ENCODE measurements around the gene IGF2BP2.
A peak's percentile ranks its signal among the peaks of the same experiment; 100 is the strongest.
"Not testable (repeated sequence)": the region's sequence is repeated elsewhere in the genome, so short reads cannot be mapped to it uniquely, and the experiment has no call there.

IGF2BP2 gene

DNA sequence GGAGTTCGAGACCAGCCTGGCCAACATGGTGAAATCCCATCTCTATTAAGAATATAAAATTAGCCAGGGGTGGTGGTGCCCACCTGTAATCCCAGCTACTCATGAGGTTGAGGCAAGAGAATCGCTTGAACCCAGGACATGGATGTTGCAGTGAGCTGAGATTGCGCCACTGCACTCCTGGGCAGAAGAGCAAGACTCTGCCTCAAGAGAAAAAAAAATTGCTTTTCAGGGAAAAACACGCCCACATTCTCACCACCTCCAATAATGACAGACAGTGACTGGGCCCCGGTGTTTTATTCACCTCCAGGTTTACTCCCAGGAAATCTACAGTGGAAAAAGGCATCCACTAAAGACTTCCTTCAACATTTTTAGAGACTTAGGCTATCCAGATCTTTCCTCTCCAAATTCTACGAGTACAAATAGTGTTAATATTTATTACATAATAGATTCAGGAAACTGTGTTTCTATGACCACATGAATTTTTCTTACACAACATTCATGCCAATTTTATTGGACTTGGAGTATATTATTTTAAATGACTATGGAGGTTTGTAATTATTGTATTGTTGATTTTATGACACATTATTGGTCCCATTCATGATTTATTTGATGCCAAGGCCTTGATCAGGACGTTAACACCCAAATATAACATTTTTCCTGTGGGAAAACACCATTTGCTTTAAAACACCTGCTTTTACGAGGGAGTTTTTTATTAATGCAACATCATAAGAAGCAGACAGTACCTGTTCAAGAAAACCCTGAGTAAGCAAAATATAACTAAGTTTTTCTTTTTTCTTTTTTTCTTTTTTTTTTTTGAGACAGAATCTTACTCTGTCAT, 26.6 kb downstream of the IGF2BP2 start:
- DNase-seq (ENCODE audit: low spot score) = no peak

DNA sequence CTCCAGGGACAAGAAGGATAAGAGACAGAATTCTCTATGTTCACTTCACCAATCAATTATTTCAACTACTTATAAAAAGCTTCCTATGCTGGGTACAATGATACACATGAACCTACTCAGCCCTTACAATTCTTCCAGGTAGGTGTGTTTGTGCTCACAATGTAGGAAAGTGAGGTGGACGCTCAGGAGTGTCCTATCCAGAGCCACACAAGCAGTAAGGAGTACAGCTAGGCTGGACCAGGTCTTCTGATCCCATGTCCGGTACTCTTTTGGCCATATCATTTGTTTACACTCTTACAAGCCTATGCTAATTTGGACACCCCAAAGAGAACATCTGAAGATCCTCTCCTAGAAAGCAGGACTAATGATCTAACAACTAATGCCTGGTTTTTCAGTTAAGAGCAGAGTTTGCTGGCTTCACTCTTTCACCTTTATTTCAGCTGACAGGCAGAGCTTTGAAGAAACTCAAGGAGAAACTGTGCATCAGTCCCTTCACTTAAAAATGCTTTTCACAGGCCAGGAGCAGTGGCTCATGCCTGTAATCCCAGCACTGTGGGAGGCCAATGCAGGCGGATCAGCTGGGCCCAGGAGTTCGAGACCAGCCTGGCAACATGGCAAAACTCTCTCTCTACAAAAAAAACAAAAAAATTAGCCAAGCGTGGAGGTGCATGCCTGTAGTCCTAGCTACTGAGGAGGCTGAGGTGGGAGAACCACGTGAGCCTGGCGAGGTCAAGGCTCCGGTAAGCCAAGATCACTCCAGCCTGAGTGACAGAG, 27.5 kb downstream of the IGF2BP2 start:
- no peak for DNase-seq (ENCODE audit: low spot score)

DNA sequence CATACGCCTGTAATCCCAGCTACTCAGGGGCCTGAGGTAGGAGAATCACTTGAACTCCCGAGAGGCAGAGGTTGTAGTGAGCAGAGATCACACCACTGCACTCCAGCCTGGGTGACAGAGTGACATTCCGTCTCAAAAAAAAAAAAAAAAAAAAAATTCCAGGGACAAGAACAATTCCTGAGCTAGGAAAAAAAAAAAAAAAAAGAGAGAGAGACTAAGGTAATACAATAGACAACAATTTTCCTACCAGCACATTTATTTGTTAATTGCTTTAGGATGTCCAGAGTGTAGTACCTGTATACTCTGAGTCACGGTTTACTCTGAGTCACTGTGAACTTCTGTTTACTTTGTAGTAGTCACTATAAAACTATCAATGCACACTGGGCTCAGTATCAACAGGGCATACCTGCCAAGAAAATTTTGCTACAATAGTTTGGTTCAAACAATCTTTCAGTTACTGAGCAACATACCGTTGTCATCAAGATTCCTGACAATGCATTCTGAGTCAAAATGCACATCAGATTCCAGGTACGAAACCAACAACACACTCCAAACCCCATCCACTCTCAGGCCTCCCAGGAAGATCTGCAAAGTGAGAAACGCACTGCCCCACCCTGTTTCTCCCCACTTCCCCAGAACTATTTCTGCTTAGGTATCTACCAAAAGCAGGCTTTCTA, 28.3 kb downstream of the IGF2BP2 start:
- DNase-seq (ENCODE audit: low spot score) = peak; percentile 40

DNA sequence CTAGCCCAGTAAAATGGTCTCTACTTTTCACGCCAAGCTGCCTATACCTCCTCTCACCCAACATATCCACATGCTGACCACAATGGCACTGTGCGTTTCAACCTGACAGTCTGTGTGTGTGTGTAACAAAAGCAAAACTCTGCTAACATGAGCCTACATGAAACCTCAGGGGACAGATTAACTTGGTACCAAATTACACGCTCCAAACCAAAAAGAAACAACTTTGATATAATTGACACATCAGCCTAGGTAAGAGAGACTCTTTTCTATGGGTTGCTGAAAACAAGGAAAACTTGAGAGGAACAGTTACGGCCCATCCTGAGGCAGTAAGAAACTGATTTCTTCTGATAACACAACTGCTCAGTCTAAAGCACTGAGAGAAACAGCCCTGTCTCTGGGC, 31.5 kb downstream of the IGF2BP2 start:
- no peak for DNase-seq (ENCODE audit: low spot score)

DNA sequence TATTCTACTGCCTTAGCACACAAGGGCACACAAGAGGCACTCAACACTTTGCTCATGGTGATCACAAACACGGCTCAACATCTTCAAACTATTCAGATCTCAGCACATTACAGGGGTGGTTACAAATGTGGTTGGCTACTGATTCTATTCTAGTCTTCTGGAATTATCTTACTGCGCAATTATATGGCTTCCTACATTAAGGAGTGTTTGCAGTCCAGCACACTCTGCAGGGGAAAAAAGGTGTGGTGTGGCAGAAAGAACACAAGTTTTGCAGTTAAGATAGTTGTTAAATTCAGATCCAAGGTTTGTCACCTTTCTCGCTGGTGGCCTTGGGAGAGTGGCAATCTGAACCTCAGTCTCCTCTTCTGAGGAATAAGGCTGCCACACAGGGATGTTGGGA, 31.9 kb downstream of the IGF2BP2 start:
- DNase-seq (ENCODE audit: low spot score) = no peak

DNA sequence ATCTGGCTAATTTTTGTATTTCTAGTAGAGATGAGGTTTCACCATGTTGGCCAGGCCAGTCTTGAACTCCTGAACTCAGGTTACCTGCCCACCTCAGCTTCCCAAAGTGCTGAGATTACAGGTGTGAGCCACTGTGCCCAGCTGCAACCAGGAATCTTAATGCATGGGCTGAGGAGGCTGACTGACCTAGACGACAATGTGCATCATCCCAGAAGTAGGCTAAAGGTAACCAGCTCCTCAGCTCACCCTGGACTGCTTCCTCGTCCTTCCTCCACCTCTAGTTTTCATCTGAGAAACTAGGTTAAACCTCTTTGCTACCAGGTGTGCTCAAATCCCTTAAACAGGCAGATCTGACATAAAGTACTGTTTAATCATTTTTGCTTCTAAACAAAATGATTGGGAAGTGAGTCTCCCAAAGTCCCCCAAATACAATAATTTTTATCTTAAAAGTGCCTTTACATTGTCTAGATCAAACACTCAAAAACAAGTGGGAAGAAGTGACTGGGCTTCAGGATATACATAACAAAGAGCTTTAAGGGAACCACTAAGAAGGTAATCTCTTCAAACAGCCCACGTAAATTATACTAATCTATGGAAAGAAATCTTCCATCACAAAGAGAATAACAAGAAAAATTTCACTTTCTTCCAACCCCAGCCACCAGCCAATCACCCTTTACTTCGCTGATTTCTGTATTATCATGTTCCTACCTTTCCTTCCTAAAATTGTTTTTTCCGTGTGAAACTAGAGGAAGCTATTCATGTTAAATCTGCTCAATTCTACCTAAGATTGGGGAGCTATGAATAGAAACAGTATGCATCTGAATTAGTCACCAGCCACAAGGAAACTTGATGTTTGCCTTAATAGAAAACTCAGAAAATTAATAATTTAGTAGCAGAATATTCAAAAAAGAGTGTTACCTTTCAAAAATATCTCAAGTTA, 34.7 kb downstream of the IGF2BP2 start:
- no peak for DNase-seq (ENCODE audit: low spot score)

DNA sequence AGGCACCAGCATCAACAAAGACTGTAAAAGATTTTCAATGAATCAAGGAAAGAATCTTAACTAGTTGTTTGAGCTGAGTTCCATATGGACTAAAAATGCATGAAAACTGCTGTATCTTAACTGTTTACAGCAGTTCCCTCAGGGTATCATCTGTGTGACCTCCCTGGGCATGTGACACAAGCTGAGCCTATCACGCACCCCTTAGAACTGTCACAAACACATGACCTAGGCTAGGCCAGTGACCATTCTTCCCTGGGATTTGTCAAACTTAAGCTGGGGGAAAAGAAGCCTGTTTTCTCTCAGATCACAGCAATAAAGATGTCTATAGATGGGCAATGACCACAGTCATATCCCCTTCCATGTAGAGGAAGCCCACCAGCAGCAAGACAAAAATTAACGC, 35.7 kb downstream of the IGF2BP2 start:
- DNase-seq (ENCODE audit: low spot score) = no peak

DNA sequence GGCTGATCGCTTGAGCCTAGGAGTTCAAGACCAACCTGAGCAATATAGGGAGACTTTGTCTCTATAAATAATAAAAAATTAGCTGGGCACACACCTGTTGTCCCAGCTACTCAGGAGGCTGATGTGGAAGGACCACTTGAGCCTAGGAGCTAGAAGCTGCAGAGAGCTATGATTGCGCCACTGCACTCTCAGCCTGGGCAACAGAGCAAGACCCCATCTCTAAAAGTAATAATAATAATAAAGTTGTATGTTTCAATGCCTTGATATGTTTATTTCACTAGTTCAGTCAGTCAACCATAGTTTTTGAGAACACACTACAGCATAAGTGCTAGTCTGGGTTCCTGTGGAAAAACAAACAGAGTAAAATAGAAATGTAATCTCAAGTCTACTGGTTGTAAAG, 36.5 kb downstream of the IGF2BP2 start:
- no peak for DNase-seq (ENCODE audit: low spot score)

DNA sequence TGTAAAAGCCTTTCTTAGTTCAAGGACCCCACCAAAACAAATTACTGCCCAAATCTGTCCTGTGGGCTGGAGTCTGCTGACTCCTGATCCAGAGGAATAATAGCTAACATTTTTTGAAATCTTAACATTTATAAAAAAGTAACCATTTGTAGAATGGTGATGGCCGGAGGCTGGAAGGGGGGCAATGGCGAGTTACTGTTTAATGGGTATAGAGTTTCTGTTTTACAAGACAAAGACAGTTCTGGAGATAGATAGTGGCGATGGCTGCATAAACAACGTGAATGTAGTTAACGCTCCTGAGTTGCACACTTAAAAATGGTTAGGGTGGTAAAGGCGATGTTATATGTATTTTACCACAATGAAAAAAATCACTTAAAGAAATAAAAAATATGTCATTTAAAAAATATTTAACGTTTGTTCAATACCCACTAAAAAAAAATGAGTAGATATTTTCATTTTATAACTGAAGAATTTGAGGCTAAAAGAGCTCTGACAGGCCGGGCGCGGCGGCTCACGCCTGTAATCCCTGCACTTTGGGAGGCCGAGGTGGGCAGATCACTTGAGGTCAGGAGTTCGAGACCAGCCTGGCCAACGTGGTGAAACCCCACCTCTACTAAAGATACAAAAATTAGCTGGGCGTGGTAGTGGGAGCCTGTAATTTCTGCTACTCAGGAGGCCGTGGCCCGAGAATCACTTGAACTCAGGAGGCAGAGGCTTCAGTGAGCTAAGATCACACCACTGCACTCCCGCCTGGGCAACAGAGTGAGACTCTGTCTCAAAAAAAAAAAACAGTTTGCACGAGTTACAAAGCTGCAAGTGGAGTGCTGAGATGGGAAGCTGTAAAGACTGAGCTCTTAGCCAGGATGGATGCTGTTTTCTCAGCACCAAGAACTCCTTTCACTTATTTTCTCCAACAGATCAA, 37.6 kb downstream of the IGF2BP2 start:
- no peak for DNase-seq (ENCODE audit: low spot score)

DNA sequence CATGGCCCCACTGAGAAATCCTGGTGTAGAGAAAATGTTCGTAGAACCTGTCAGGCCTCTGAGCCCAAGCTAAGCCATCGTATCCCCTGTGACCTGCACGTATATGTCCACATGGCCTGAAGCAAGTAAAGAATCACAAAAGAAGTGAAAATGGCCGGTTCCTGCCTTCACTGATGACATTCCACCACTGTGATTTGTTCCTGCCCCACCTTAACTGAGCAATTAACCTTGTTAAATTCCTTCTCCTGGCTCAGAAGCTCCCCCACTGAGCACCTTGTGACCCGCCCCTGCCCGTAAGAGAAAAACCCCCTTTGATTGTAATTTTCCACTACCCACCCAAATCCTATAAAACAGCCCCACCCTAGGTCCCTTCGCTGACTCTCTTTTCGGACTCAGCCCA, 38.6 kb downstream of the IGF2BP2 start:
- not testable (repeated sequence) for DNase-seq (ENCODE audit: low spot score)

DNA sequence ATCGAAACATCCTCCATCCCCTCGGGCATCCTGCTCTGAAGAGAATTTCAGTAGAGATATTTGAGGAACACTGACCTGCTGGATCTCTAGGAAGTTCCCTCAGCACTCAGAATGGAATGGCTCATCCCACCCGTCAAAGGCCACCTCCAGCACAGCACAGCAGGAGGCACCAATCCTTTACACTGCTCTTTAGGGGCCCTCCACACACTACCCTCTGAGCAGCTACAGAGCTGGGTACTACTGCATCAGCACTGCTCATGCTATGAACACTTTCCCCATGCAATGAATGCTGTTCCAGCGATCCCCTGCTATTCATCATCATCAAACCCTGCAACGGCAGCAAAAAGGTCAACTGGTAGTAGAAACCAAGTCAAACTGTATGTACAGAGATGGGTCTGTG, 40.5 kb downstream of the IGF2BP2 start:
- DNase-seq (ENCODE audit: low spot score) = no peak

DNA sequence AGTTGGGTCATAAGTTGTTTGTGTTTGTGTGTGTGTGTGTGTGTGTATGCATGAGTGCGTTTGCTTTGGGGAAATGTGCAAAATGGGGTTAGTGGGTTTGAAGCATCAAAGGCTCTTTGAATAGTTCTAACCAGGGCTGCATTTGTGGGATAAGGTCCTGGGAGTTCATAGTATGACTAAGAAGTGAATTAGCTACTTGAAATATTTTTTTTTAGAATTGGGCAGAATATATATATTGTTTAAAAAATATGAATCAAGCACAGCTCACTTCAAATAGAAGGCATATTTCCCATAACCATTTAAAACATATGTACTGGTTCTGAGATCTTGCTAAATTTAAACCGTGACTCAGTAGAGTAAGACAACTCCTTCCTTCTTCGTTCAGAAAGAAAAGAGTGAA, 43.1 kb downstream of the IGF2BP2 start:
- peak; percentile 30 for DNase-seq (ENCODE audit: low spot score)

DNA sequence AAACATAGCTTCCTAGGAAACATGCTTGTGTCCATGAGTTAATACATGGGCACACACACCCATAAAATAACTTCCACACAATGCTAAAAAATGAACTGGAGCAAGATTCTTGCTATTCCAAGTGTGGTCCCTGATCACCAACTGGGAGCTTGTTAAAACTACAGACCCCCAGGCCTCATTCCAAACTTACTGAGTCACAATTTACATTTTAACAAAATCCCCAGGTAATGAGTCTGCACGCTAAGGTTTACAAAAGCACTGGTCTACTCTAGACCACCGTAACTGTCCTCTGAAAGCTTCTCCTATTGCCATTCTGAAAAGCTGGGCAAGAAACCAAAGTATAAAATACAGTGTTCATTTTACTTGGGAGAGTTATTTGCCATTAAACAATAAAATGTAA, 45.4 kb downstream of the IGF2BP2 start:
- DNase-seq (ENCODE audit: low spot score) = no peak

DNA sequence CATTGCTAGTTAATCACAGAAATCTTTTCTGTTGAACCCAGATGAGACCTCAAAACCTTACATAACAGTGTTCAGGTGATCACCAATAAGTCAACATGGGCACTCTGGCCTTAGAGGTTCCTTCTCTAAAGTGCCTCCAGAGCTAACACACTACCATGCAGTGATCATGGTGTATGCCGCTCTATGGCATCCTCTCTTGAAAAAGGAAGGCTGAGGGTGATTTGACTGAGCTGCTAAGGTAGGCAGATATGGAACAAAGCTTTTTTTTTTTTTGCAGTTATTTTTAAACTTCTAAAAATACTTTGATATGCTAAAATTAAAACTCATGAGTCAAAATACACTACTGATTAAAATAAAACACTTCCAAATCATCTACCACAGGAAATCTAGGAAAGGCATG, 46.0 kb downstream of the IGF2BP2 start:
- DNase-seq (ENCODE audit: low spot score) = no peak

DNA sequence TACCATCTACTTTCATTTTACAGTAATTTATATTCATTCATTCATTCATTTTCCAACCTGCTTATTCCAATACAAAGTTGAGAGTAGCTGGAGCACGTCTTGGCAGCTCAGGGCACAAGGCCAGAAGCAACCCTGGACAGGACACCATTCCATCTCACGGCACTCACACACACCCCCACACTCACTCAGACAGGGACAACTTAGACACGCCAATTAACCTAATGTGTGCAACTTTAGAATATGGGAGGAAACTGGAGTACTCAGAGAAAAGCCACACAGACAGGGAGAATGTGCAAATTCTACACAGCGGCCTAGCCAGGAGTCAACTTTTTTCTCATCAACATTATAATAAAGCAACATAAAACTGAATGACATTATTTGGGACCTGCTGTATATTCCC, 46.7 kb downstream of the IGF2BP2 start:
- no peak for DNase-seq (ENCODE audit: low spot score)

DNA sequence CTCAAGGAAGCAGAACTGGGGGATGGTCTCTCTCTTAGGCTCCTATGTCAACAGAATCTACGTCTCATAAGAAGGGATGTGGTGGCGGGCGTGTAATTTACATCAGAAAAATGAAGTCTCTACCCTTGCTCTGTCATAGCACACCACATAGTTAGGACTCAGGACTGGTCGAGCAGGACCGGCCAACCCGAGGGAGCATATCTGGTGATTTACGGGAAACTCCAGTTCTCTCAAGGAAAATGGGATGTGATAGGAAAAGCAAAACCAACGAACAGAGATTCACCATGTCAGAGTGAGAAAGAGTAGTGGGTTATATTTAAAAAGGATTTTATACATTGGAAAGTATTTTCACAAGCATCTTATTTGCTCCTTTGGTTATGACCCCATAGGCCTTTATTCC, 54.7 kb downstream of the IGF2BP2 start:
- DNase-seq (ENCODE audit: low spot score) = no peak

DNA sequence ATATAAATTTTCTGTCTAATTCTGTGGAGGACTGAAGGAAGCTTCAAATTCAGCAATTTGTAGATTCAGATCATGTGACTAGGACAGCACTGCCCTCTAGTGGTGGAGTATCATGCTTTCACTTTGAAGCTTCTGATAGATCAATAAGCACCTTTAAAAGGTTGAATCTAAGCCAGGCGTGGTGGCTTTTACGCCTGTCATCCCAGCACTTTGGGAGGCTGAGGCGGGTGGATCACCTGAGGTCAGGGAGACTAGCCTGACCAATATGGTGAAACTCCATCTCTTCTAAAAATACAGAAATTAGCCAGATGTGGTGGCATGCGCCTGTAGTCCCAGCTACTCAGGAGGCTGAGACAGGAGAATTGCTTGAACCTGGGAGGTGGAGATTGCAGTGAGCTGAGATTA, 56.3 kb downstream of the IGF2BP2 start:
- peak; percentile 41 for DNase-seq (ENCODE audit: low spot score)

DNA sequence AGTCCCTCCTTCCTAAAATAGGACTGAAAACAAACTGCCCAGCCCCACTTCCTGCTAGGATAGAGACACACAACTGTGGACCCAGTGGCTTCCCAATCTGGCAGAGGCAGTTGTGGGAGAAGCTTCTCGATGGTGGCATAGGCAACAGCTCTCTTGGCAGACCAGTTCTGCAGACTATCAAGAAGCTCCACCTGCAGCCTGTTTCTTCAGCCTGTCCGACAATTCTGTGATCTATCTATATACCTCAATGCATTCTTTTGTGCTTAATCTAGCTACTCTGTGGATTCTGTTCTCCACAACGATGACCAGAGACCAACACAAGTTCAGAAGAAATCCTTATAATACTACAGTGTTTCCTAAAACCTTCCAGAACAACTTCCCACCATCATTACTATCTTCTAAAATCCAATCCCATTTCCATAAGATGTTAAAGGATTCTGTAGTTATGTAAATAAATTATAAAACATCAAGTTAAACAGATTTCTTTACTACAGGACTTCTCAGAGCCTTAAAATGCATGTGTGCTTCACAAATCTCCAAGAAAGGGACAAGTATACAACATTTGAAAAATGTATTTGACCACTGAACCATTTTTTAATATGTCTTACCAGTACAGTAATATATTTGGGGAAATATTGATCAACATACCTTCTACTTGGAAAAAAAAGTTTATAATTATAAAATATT, 57.7 kb downstream of the IGF2BP2 start:
- DNase-seq (ENCODE audit: low spot score) = no peak

DNA sequence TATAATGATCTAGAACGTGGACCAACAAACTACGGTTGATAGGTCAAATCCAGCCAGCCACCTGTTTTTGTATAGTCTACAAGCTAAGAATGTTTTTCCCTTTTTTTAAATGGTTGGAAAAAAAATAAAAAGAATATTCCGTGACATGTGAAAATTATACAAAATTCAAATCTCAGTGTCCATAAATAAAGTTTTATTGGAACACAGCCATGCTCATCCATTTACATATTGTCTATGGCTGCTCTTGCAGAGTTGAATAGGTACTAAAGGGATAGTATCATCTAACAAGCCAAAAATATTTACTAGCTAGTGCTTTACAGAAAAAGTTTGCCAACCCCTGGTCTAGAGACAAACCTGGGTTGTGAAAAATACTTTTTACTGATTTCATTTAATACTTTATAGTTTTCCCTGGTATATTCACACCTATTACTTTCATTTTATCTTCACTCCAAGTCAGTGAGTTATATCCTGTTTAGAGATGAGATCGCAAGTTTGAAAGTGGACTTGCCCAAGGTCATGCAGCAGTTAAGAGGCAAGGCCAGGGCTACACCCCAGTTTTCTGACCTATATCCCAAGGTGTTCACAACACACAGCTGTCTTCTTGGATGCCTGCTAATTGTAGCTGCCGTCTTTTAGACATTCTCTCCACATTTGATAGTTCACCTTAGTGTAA, 58.4 kb downstream of the IGF2BP2 start:
- no peak for DNase-seq (ENCODE audit: low spot score)

DNA sequence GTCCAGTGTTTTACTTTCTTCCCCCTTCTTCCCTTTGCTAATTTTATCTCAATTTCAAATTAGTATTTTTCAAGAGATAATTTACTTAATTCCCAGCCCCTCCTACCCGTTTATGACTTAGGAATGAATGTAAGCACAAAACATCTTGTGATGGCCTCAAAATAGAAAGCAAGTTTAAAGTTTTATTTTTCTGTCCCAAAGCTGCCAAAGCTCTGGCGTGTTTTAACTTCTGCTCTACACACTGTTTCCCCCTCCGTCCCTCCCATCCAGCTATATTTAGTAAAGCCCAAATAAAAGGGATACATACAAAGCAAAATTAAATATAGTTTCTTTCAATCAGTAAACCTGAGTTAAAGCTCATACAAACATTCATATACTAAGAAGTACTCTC, 59.9 kb downstream of the IGF2BP2 start:
- no peak for DNase-seq (ENCODE audit: low spot score)
